ENCODE results near the gene ZNF524.
"Not testable (repeated sequence)": the region's sequence is repeated elsewhere in the genome, so short reads cannot be mapped to it uniquely, and the experiment has no call there.

Gene ZNF524

GRCh38 chr19:55579766-55580621 is 20.1 kb upstream of the ZNF524 start:
- Histone ChIP-seq H3K36me3 (ENCODE audit: control insufficient read depth, insufficient read depth, low read length) (peaks cover 7% of the 10 kb centered on the region), H3K4ac (ENCODE audit: low read depth, low read length) (peak overlapping the region; percentile 95), H3K4me2 (ENCODE audit: low read length) (peak overlapping the region; percentile 72), H2AK5ac (ENCODE audit: low read length) (no peak overlapping the region), H3K79me1 (ENCODE audit: low read length) (peaks cover 4% of the 10 kb centered on the region), H2BK15ac (replicated peaks; ENCODE audit: low read depth) (no peak overlapping the region), H3K56ac (ENCODE audit: low read length) (peak overlapping the region; percentile 90), H3K4me1 (ENCODE audit: control insufficient read depth, low read depth, low read length) (no peaks in the 10 kb centered on the region), H3K27ac (ENCODE audit: low read depth, low read length) (peak overlapping the region; percentile 10), H3K23ac (ENCODE audit: low read length) (no peak overlapping the region), H3K27me3 (ENCODE audit: insufficient read depth, low read length, poor library complexity) (no peaks in the 10 kb centered on the region), H2BK120ac (ENCODE audit: low read depth, low read length) (peak overlapping the region; percentile 39), H4K8ac (ENCODE audit: low read depth, low read length) (peak overlapping the region; percentile 41), H3K4me3 (ENCODE audit: low read length) (peak overlapping the region; percentile 85), H3K18ac (ENCODE audit: low read length) (peak overlapping the region; percentile 99), H4K5ac (ENCODE audit: low read length) (no peak overlapping the region), H2BK5ac (ENCODE audit: low read length) (peak overlapping the region; percentile 63), H3K9ac (ENCODE audit: low read length) (peak overlapping the region; percentile 82), H3K79me2 (ENCODE audit: control insufficient read depth, insufficient read depth, low read length) (peaks cover 8% of the 10 kb centered on the region)
- peak; percentile 63 for DNase-seq
- WGBS (ENCODE audit: extremely low coverage, insufficient coverage, low lambda C conversion rate), result no CpG with 5 or more reads among the region's 20 CpGs

DNA sequence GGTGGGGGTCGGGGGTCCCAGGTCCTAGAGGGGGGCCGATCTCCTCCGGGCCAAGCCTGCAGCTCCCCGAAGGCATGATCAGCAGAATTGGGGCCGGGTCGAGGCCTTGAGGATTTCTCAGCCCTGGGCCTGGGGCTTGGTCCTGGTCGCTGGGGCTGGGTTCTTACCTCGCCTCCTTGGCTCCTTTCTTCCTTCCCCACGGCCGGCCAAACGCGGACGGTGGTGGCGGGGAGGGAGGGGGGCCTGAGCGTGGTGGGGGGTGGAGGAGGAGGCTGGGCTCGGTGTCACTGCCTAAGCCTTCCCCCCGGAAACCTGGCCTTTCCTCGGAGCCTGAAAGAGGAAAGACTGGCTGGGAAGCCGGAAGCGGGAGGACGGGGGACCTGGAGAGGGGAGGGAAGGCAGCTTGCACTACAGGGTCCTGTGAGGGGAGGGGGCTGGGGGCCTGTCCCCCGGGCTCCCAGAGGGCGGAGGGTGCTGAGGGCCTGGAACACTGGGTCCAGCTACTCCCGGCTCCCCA is 19.4 kb upstream of the ZNF524 start, which contains the start of gene ZNF579:
ZNF579 (minus strand) TSS at position 221 of the 517 bp plus-strand sequence. CDS start 1,209 bp downstream, outside the sequence.
- peak within 1 kb of the TSS; percentile 90 for H3K56ac ChIP-seq (ENCODE audit: low read length)
- peak within 1 kb of the TSS; percentile 99 for H3K18ac ChIP-seq (ENCODE audit: low read length)
- peak within 1 kb of the TSS; percentile 39 for H2BK120ac ChIP-seq (ENCODE audit: low read depth, low read length)
- peak within 1 kb of the TSS; percentile 10 for H3K27ac ChIP-seq (ENCODE audit: low read depth, low read length)
- peak within 1 kb of the TSS; percentile 72 for H3K4me2 ChIP-seq (ENCODE audit: low read length)
- DNase-seq, result peak; percentile 92
- no peak within 1 kb of the TSS for H2BK15ac ChIP-seq (replicated peaks; ENCODE audit: low read depth)
- H3K4me3 ChIP-seq (ENCODE audit: low read length), result peak within 1 kb of the TSS; percentile 85
- WGBS (ENCODE audit: extremely low coverage, insufficient coverage, low lambda C conversion rate), result no CpG with 5 or more reads among the region's 24 CpGs
- H2AK5ac ChIP-seq (ENCODE audit: low read length), result no peak within 1 kb of the TSS
- H4K5ac ChIP-seq (ENCODE audit: low read length), result no peak within 1 kb of the TSS
- no peaks in the 10 kb centered on the region for H3K4me1 ChIP-seq (ENCODE audit: control insufficient read depth, low read depth, low read length)
- H3K79me2 ChIP-seq (ENCODE audit: control insufficient read depth, insufficient read depth, low read length), result peaks cover 8% of the 10 kb centered on the region
- H3K4ac ChIP-seq (ENCODE audit: low read depth, low read length), result peak within 1 kb of the TSS; percentile 95
- H4K8ac ChIP-seq (ENCODE audit: low read depth, low read length), result peak within 1 kb of the TSS; percentile 100
- H3K9ac ChIP-seq (ENCODE audit: low read length), result peak within 1 kb of the TSS; percentile 82
- H3K23ac ChIP-seq (ENCODE audit: low read length), result no peak within 1 kb of the TSS
- no peaks in the 10 kb centered on the region for H3K27me3 ChIP-seq (ENCODE audit: insufficient read depth, low read length, poor library complexity)
- peaks cover 7% of the 10 kb centered on the region for H3K36me3 ChIP-seq (ENCODE audit: control insufficient read depth, insufficient read depth, low read length)
- H2BK5ac ChIP-seq (ENCODE audit: low read length), result peak within 1 kb of the TSS; percentile 63
- H3K79me1 ChIP-seq (ENCODE audit: low read length), result peaks cover 4% of the 10 kb centered on the region

GRCh38 chr19:55581145-55581822 is 18.8 kb upstream of the ZNF524 start:
- H3K79me2 ChIP-seq (ENCODE audit: control insufficient read depth, insufficient read depth, low read length), result peaks cover 8% of the 10 kb centered on the region
- H3K4me1 ChIP-seq (ENCODE audit: control insufficient read depth, low read depth, low read length), result no peaks in the 10 kb centered on the region
- DNase-seq, result peak; percentile 56
- H2AK5ac ChIP-seq (ENCODE audit: low read length), result no peak overlapping the region
- H3K36me3 ChIP-seq (ENCODE audit: control insufficient read depth, insufficient read depth, low read length), result peaks cover 7% of the 10 kb centered on the region
- H3K18ac ChIP-seq (ENCODE audit: low read length), result no peak overlapping the region
- H3K4ac ChIP-seq (ENCODE audit: low read depth, low read length), result no peak overlapping the region
- no peaks in the 10 kb centered on the region for H3K27me3 ChIP-seq (ENCODE audit: insufficient read depth, low read length, poor library complexity)
- H2BK15ac ChIP-seq (replicated peaks; ENCODE audit: low read depth), result no peak overlapping the region
- peaks cover 4% of the 10 kb centered on the region for H3K79me1 ChIP-seq (ENCODE audit: low read length)
- no peak overlapping the region for H4K5ac ChIP-seq (ENCODE audit: low read length)
- H4K8ac ChIP-seq (ENCODE audit: low read depth, low read length), result peak overlapping the region; percentile 100
- no peak overlapping the region for H2BK120ac ChIP-seq (ENCODE audit: low read depth, low read length)
- H3K56ac ChIP-seq (ENCODE audit: low read length), result peak overlapping the region; percentile 72
- H3K23ac ChIP-seq (ENCODE audit: low read length), result no peak overlapping the region
- peak overlapping the region; percentile 53 for H3K9ac ChIP-seq (ENCODE audit: low read length)
- H3K4me2 ChIP-seq (ENCODE audit: low read length), result peak overlapping the region; percentile 17
- no peak overlapping the region for H2BK5ac ChIP-seq (ENCODE audit: low read length)
- WGBS (ENCODE audit: extremely low coverage, insufficient coverage, low lambda C conversion rate), result no CpG with 5 or more reads among the region's 12 CpGs
- H3K4me3 ChIP-seq (ENCODE audit: low read length), result no peak overlapping the region
- H3K27ac ChIP-seq (ENCODE audit: low read depth, low read length), result no peak overlapping the region

DNA sequence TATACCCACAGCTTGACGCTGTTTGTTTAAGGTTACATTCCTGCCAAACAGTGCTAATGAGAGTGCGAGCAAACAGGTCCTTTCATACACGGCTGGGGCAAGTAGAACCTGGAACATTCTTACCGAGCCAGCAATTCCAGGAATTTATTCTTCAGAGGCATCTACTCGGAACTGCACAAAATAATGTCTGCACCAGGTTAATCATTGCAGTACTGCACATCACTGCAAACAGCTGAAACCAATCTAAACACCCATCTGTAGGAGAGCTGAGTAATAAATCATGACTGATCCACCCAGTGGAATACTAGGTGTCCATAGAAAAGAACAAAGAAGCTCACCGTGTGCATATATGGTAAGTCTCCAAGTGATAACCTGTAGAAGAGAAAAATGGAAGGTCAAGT is 18.3 kb upstream of the ZNF524 start:
- no peak overlapping the region for H2BK120ac ChIP-seq (ENCODE audit: low read depth, low read length)
- H3K27me3 ChIP-seq (ENCODE audit: insufficient read depth, low read length, poor library complexity), result no peaks in the 10 kb centered on the region
- H3K4me3 ChIP-seq (ENCODE audit: low read length), result no peak overlapping the region
- no peaks in the 10 kb centered on the region for H3K4me1 ChIP-seq (ENCODE audit: control insufficient read depth, low read depth, low read length)
- H3K4ac ChIP-seq (ENCODE audit: low read depth, low read length), result no peak overlapping the region
- H3K79me1 ChIP-seq (ENCODE audit: low read length), result peaks cover 4% of the 10 kb centered on the region
- DNase-seq, result peak; percentile 23
- H4K5ac ChIP-seq (ENCODE audit: low read length), result no peak overlapping the region
- H3K4me2 ChIP-seq (ENCODE audit: low read length), result no peak overlapping the region
- H3K23ac ChIP-seq (ENCODE audit: low read length), result no peak overlapping the region
- H3K36me3 ChIP-seq (ENCODE audit: control insufficient read depth, insufficient read depth, low read length), result peaks cover 6% of the 10 kb centered on the region
- H3K79me2 ChIP-seq (ENCODE audit: control insufficient read depth, insufficient read depth, low read length), result peaks cover 8% of the 10 kb centered on the region
- H3K18ac ChIP-seq (ENCODE audit: low read length), result no peak overlapping the region
- no peak overlapping the region for H3K27ac ChIP-seq (ENCODE audit: low read depth, low read length)
- H4K8ac ChIP-seq (ENCODE audit: low read depth, low read length), result no peak overlapping the region
- H2AK5ac ChIP-seq (ENCODE audit: low read length), result no peak overlapping the region
- no peak overlapping the region for H2BK15ac ChIP-seq (replicated peaks; ENCODE audit: low read depth)
- no peak overlapping the region for H3K9ac ChIP-seq (ENCODE audit: low read length)
- no CpG with 5 or more reads among the region's 6 CpGs for WGBS (ENCODE audit: extremely low coverage, insufficient coverage, low lambda C conversion rate)
- H2BK5ac ChIP-seq (ENCODE audit: low read length), result no peak overlapping the region
- no peak overlapping the region for H3K56ac ChIP-seq (ENCODE audit: low read length)

- not testable (repeated sequence) for H3K79me2 ChIP-seq (ENCODE audit: control insufficient read depth, insufficient read depth, low read length); H3K9ac ChIP-seq (ENCODE audit: low read length); H3K23ac ChIP-seq (ENCODE audit: low read length); H3K36me3 ChIP-seq (ENCODE audit: control insufficient read depth, insufficient read depth, low read length); H4K5ac ChIP-seq (ENCODE audit: low read length); H3K4me3 ChIP-seq (ENCODE audit: low read length); H3K4ac ChIP-seq (ENCODE audit: low read depth, low read length); H2BK120ac ChIP-seq (ENCODE audit: low read depth, low read length); H3K79me1 ChIP-seq (ENCODE audit: low read length); H3K56ac ChIP-seq (ENCODE audit: low read length); DNase-seq; H2BK15ac ChIP-seq (replicated peaks; ENCODE audit: low read depth); H3K18ac ChIP-seq (ENCODE audit: low read length); H3K27ac ChIP-seq (ENCODE audit: low read depth, low read length); H4K8ac ChIP-seq (ENCODE audit: low read depth, low read length); H2BK5ac ChIP-seq (ENCODE audit: low read length); H2AK5ac ChIP-seq (ENCODE audit: low read length); H3K27me3 ChIP-seq (ENCODE audit: insufficient read depth, low read length, poor library complexity); H3K4me1 ChIP-seq (ENCODE audit: control insufficient read depth, low read depth, low read length); H3K4me2 ChIP-seq (ENCODE audit: low read length)
- WGBS (ENCODE audit: extremely low coverage, insufficient coverage, low lambda C conversion rate), result no CpG with 5 or more reads among the region's 4 CpGs
Observed at GRCh38 chr19:55582284-55582683, 17.8 kb upstream of the ZNF524 start.

All from mesendoderm (in vitro differentiated cells).